Hematopoietic multipotent progenitor cell treated with erythropoietin and hydrocortisone succinate and interleukin-3 and kit ligand, for 6 days (in vitro differentiated cells): ENCODE results near the gene MKRN3.
"Not testable (repeated sequence)": the region's sequence is repeated elsewhere in the genome, so short reads cannot be mapped to it uniquely, and the experiment has no call there.

Source experiments
- DNase-seq: peaks from one replicate; pipeline ENCODE4 v3.0.0-alpha.2; 2015

MKRN3 gene

GRCh38 chr15:23594252-23594770 lies 28.8 kb downstream of the MKRN3 start:
- no peak for DNase-seq

- no peak for DNase-seq
Measured at GRCh38 chr15:23595368-23595767, 29.9 kb downstream of the MKRN3 start.

- no peak for DNase-seq
Measured at GRCh38 chr15:23596736-23597135, 31.3 kb downstream of the MKRN3 start.

GRCh38 chr15:23597278-23597677 lies 31.8 kb downstream of the MKRN3 start:
- DNase-seq = not testable (repeated sequence)

- no peak for DNase-seq
Measured at GRCh38 chr15:23599053-23599452, 33.6 kb downstream of the MKRN3 start.

GRCh38 chr15:23602124-23602523 lies 36.6 kb downstream of the MKRN3 start:
- DNase-seq = no peak

- DNase-seq = no peak
Measured at GRCh38 chr15:23606226-23606625, 40.8 kb downstream of the MKRN3 start.

GRCh38 chr15:23616536-23616935 lies 51.1 kb downstream of the MKRN3 start:
- no peak for DNase-seq
